Measurements from ENCODE around the gene BPIFB3.
"Not testable (repeated sequence)": the region's sequence is repeated elsewhere in the genome, so short reads cannot be mapped to it uniquely, and the experiment has no call there.

The BPIFB3 gene

GRCh38 chr20:33034115-33034514, 19.6 kb upstream of the BPIFB3 start:
- Histone ChIP-seq H3K4me3 (ENCODE audit: low read length) (no peak overlapping the region), H3K27me3 (ENCODE audit: insufficient read depth, low read length) (0 out of 2 replicates have a peak, but pooled peaks cover 4% of the 10 kb centered on the region), H3K4me1 (ENCODE audit: insufficient read depth, low read length) (no peaks in the 10 kb centered on the region), H3K9ac (ENCODE audit: low read depth, low read length) (no peak overlapping the region), H3K27ac (ENCODE audit: low read depth, low read length) (no peak overlapping the region), H3K9me3 (ENCODE audit: insufficient read depth, low read depth, low read length) (no peaks in the 10 kb centered on the region), H3K36me3 (ENCODE audit: insufficient read depth, low read length) (no peaks in the 10 kb centered on the region)
- WGBS, result 71% methylated on average over 4 of the region's 5 CpGs

- Histone ChIP-seq H3K4me3 (ENCODE audit: low read length) (no peak overlapping the region), H3K27me3 (ENCODE audit: insufficient read depth, low read length) (0 out of 2 replicates have a peak, but pooled peaks cover 4% of the 10 kb centered on the region), H3K9ac (ENCODE audit: low read depth, low read length) (no peak overlapping the region), H3K27ac (ENCODE audit: low read depth, low read length) (no peak overlapping the region), H3K9me3 (ENCODE audit: insufficient read depth, low read depth, low read length) (no peaks in the 10 kb centered on the region), H3K36me3 (ENCODE audit: insufficient read depth, low read length) (no peaks in the 10 kb centered on the region), H3K4me1 (ENCODE audit: insufficient read depth, low read length) (no peaks in the 10 kb centered on the region)
- 89% methylated on average over 6 of the region's 6 CpGs for WGBS
These were observed 18.7 kb upstream of the BPIFB3 start for GRCh38 chr20:33034901-33035492.

GRCh38 chr20:33037456-33037855, 16.2 kb upstream of the BPIFB3 start:
- Histone ChIP-seq H3K36me3 (ENCODE audit: insufficient read depth, low read length) (no peaks in the 10 kb centered on the region), H3K27me3 (ENCODE audit: insufficient read depth, low read length) (0 out of 2 replicates have a peak, but pooled peaks cover 4% of the 10 kb centered on the region), H3K4me3 (ENCODE audit: low read length) (no peak overlapping the region), H3K4me1 (ENCODE audit: insufficient read depth, low read length) (no peaks in the 10 kb centered on the region), H3K27ac (ENCODE audit: low read depth, low read length) (no peak overlapping the region), H3K9me3 (ENCODE audit: insufficient read depth, low read depth, low read length) (no peaks in the 10 kb centered on the region), H3K9ac (ENCODE audit: low read depth, low read length) (no peak overlapping the region)
- WGBS, result 81% methylated on average over 5 of the region's 5 CpGs

- WGBS, result 92% methylated on average over 4 of the region's 4 CpGs
- no peaks in the 10 kb centered on the region for H3K9me3 ChIP-seq (ENCODE audit: insufficient read depth, low read depth, low read length)
- H3K36me3 ChIP-seq (ENCODE audit: insufficient read depth, low read length), result no peaks in the 10 kb centered on the region
- no peaks in the 10 kb centered on the region for H3K4me1 ChIP-seq (ENCODE audit: insufficient read depth, low read length)
- no peak overlapping the region for H3K27ac ChIP-seq (ENCODE audit: low read depth, low read length)
- 0 out of 2 replicates have a peak, but pooled peaks cover 4% of the 10 kb centered on the region for H3K27me3 ChIP-seq (ENCODE audit: insufficient read depth, low read length)
- no peak overlapping the region for H3K4me3 ChIP-seq (ENCODE audit: low read length)
- no peak overlapping the region for H3K9ac ChIP-seq (ENCODE audit: low read depth, low read length)
These were observed 15.5 kb upstream of the BPIFB3 start for GRCh38 chr20:33038243-33038642.

GRCh38 chr20:33042430-33042829, 11.3 kb upstream of the BPIFB3 start:
- Histone ChIP-seq H3K9me3 (ENCODE audit: insufficient read depth, low read depth, low read length) (peaks cover 12% of the 10 kb centered on the region), H3K4me3 (ENCODE audit: low read length) (no peak overlapping the region), H3K9ac (ENCODE audit: low read depth, low read length) (no peak overlapping the region), H3K27me3 (ENCODE audit: insufficient read depth, low read length) (0 out of 2 replicates have a peak, but pooled peaks cover 4% of the 10 kb centered on the region), H3K27ac (ENCODE audit: low read depth, low read length) (no peak overlapping the region), H3K36me3 (ENCODE audit: insufficient read depth, low read length) (no peaks in the 10 kb centered on the region), H3K4me1 (ENCODE audit: insufficient read depth, low read length) (no peaks in the 10 kb centered on the region)
- 93% methylated on average over 3 of the region's 3 CpGs for WGBS

GRCh38 chr20:33042983-33043730, 10.5 kb upstream of the BPIFB3 start:
- Histone ChIP-seq H3K9ac (ENCODE audit: low read depth, low read length) (no peak overlapping the region), H3K4me3 (ENCODE audit: low read length) (no peak overlapping the region), H3K4me1 (ENCODE audit: insufficient read depth, low read length) (no peaks in the 10 kb centered on the region), H3K9me3 (ENCODE audit: insufficient read depth, low read depth, low read length) (peaks cover 12% of the 10 kb centered on the region), H3K36me3 (ENCODE audit: insufficient read depth, low read length) (no peaks in the 10 kb centered on the region), H3K27ac (ENCODE audit: low read depth, low read length) (no peak overlapping the region), H3K27me3 (ENCODE audit: insufficient read depth, low read length) (no peaks in the 10 kb centered on the region)
- 92% methylated on average over 1 of the region's 2 CpGs for WGBS

GRCh38 chr20:33043731-33044181, 9.9 kb upstream of the BPIFB3 start:
- WGBS, result 78% methylated on average over 1 of the region's 1 CpG
- Histone ChIP-seq H3K4me1 (ENCODE audit: insufficient read depth, low read length) (no peaks in the 10 kb centered on the region), H3K9ac (ENCODE audit: low read depth, low read length) (no peak overlapping the region), H3K4me3 (ENCODE audit: low read length) (no peak overlapping the region), H3K27ac (ENCODE audit: low read depth, low read length) (no peak overlapping the region), H3K27me3 (ENCODE audit: insufficient read depth, low read length) (no peaks in the 10 kb centered on the region), H3K9me3 (ENCODE audit: insufficient read depth, low read depth, low read length) (peaks cover 12% of the 10 kb centered on the region), H3K36me3 (ENCODE audit: insufficient read depth, low read length) (no peaks in the 10 kb centered on the region)

GRCh38 chr20:33045129-33045721, 8.5 kb upstream of the BPIFB3 start:
- WGBS, result 88% methylated on average over 15 of the region's 15 CpGs
- H3K27me3 ChIP-seq (ENCODE audit: insufficient read depth, low read length); H3K9ac ChIP-seq (ENCODE audit: low read depth, low read length); H3K4me3 ChIP-seq (ENCODE audit: low read length); H3K4me1 ChIP-seq (ENCODE audit: insufficient read depth, low read length); H3K36me3 ChIP-seq (ENCODE audit: insufficient read depth, low read length); H3K27ac ChIP-seq (ENCODE audit: low read depth, low read length): not testable (repeated sequence)
- H3K9me3 ChIP-seq (ENCODE audit: insufficient read depth, low read depth, low read length), result peaks cover 12% of the 10 kb centered on the region

- Histone ChIP-seq H3K9me3 (ENCODE audit: insufficient read depth, low read depth, low read length) (peaks cover 12% of the 10 kb centered on the region), H3K4me1 (ENCODE audit: insufficient read depth, low read length) (no peaks in the 10 kb centered on the region), H3K36me3 (ENCODE audit: insufficient read depth, low read length) (no peaks in the 10 kb centered on the region), H3K27me3 (ENCODE audit: insufficient read depth, low read length) (no peaks in the 10 kb centered on the region), H3K9ac (ENCODE audit: low read depth, low read length) (no peak overlapping the region), H3K4me3 (ENCODE audit: low read length) (no peak overlapping the region), H3K27ac (ENCODE audit: low read depth, low read length) (no peak overlapping the region)
- 92% methylated on average over 3 of the region's 3 CpGs for WGBS
These were observed 7.3 kb upstream of the BPIFB3 start for GRCh38 chr20:33046412-33046811.

GRCh38 chr20:33051333-33051732, 2.4 kb upstream of the BPIFB3 start:
- H3K27ac ChIP-seq (ENCODE audit: low read depth, low read length), result no peak overlapping the region
- no peaks in the 10 kb centered on the region for H3K27me3 ChIP-seq (ENCODE audit: insufficient read depth, low read length)
- WGBS, result 85% methylated on average over 4 of the region's 4 CpGs
- H3K9me3 ChIP-seq (ENCODE audit: insufficient read depth, low read depth, low read length), result peaks cover 4% of the 10 kb centered on the region; the same call in 1 of the 2 replicates
- H3K9ac ChIP-seq (ENCODE audit: low read depth, low read length), result no peak overlapping the region
- no peak overlapping the region for H3K4me3 ChIP-seq (ENCODE audit: low read length)
- no peaks in the 10 kb centered on the region for H3K36me3 ChIP-seq (ENCODE audit: insufficient read depth, low read length)
- peaks cover 6% of the 10 kb centered on the region; the same call in 1 of the 2 replicates for H3K4me1 ChIP-seq (ENCODE audit: insufficient read depth, low read length)

- no peak overlapping the region for H3K9ac ChIP-seq (ENCODE audit: low read depth, low read length)
- no peaks in the 10 kb centered on the region for H3K36me3 ChIP-seq (ENCODE audit: insufficient read depth, low read length)
- H3K4me1 ChIP-seq (ENCODE audit: insufficient read depth, low read length), result peaks cover 6% of the 10 kb centered on the region; the same call in 1 of the 2 replicates
- H3K9me3 ChIP-seq (ENCODE audit: insufficient read depth, low read depth, low read length), result no peaks in the 10 kb centered on the region
- 90% methylated on average over 6 of the region's 7 CpGs for WGBS
- H3K4me3 ChIP-seq (ENCODE audit: low read length), result no peak overlapping the region
- no peaks in the 10 kb centered on the region for H3K27me3 ChIP-seq (ENCODE audit: insufficient read depth, low read length)
- H3K27ac ChIP-seq (ENCODE audit: low read depth, low read length), result no peak overlapping the region
These were observed 678 bp downstream of the BPIFB3 start for GRCh38 chr20:33054381-33054780.
